Right ventricle myocardium superior (tissue), 1 donor: ENCODE data around the gene QRFP. TPM values are rescaled to one million over a fixed set of nuclear protein-coding genes. Genes with fewer than 3 reads are reported as not detected.

Experiments used
- ATAC-seq: fragments of 200-7000 bp; cut with Tn5 transposase; one replicate; pipeline ENCODE4 v1.9.1; 2020; ENCODE audit warnings: mild to moderate bottlenecking; ENCODE audit not compliant: poor library complexity
- DNase-seq: peaks from one replicate; pipeline ENCODE4 v3.0.0-alpha.2; 2020
- intact Hi-C: fragments of 100-400 bp; cut with DNase I; formaldehyde crosslinking; loops from one replicate; pipeline ENCODE4 v1.11.2; 2022
- long read RNA-seq: library from polyadenylated mRNA; unstranded; transcript quantifications from one replicate; pipeline ENCODE4 v2.0.0, GENCODE V29; 2021
- total RNA-seq: library from RNA; stranded (reverse); fragmentation: NEBNext Ultra II Directional; extraction: Animal tissue kit (Norgen Biotek cat#: 25700); gene quantifications from one replicate; pipeline ENCODE4 v1.2.1, GENCODE V29; 2021
- donor health status: DM: no; HTN: yes; CAD: no; lungs with severe emphysema.

The QRFP gene, protein sequence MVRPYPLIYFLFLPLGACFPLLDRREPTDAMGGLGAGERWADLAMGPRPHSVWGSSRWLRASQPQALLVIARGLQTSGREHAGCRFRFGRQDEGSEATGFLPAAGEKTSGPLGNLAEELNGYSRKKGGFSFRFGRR
- not detected for total RNA-seq
- long read RNA-seq: 0 reads

DNA sequence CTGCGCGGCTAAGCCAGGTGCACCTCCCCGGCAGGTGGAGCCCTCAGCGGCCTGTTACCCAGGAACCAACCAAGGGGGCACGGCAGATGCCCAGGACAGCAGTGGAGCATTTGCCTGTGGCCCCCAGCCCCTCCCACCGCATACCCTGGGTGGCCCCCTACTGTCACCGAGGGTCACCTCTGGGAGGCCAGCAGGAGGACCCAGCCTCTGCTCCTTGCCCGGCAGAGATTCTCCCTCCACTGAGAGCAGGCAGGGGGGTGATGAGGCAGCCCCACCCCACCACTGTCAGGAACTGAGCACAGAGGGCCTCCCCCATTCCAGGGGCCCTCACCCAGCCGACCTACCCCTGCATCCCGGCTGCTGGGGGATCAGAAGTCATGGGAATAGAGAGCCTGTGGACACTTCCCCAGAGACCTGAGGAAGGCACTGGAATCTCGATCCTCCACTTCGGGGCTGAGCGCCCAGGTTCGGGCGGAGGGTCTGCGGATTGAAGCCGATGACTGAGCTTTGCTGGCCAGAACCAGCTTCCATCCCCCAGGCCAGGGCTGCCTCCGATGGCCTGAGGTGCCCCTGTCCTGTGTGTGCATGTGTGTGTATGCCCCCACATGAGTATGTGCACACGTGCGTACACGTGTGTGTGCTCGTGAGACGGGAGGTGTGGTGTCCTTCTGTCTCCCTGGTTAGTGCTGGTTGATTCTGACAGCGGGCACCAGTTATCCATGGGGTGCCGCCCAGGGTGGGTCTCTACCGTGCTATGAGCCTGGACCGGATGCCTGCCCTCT is at the start of gene QRFP:
QRFP (minus strand) TSS at position 580 of the 782 bp plus-strand sequence. CDS start 2,974 bp downstream, outside the sequence.
- ATAC-seq: no peak
- intact Hi-C loops: no loop called here
- no peak for DNase-seq

DNA sequence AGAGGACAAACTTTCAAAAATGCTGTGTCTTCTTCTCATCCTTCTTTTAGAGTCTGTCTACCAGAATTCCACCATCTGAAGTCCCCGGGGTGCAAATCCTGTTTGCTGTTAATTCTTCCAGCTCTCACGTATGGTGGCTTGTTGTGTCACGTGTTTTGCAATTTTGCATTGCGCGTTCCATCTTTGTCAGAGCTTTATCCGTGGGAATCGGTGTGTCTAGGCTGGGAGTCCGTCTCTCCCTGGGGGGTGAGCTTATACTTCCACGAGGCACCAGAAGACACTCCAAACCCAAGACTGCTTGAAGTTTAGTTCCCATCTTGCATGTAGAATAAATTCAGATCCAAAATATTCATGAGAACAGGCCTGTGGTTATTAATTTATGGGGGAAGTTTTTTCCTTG is 48.6 kb upstream of the QRFP start:
- intact Hi-C loops: loop anchor here (10.0 kb wide), 1 partner anchor 100 kb away; no protein-coding TSS in a partner anchor
- no peak for DNase-seq
- ATAC-seq: no peak

DNA sequence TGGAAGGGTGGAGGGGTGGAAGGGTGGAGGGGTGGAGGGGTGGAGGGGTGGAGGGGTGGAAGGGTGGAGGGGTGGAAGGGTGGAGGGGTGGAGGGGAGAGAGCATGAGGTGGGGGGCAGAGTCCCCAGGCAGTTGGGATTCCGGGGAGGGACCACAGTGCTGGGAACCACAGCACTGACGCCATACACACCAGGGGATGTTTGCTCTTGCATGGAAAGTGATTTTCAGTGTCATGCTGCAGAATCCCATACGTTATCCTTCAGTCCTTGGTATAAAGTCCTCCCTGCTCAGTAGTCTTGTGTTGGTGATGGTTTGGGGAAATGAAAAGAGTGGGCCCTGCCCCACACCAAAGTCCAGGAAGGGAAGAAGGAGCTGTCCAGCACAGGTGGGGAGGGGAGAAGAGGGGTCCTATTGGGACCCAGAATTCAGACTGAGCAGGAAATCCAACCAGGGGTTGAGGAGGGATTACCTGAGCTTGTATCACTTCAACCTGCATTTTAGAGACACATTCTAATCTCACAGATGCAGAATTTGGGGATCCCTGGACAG is 48.0 kb upstream of the QRFP start:
- intact Hi-C loops: loop anchor here (5.0 to 10.0 kb wide), 2 partner anchors 100 to 237 kb away; no protein-coding TSS in a partner anchor

DNA sequence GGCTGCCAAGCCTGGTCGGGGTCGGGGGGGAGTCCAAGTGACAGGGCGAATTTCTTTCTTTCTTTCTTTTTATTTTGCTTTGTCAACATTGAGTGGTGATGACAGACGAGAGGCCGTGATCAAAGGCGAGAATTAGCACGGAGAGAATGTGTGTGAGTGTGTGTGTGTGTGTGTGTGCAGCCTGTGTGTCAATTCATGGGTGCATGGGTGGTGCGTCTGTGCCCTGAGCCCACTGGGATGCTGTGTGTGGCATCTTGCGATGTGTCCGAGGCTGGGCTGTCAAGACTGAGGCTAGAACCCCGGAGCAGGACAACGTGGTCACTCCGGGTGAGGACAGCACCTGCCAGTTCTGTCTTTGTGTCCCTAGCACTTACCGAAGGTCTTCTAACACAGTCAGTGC is 47.2 kb upstream of the QRFP start:
- peak; percentile 4 for DNase-seq
- intact Hi-C loops: loop anchor here (5.0 to 10.0 kb wide), 2 partner anchors 101 to 236 kb away; no protein-coding TSS in a partner anchor
- ATAC-seq: no peak

More for the DNA sequence above, 48.0 kb upstream of the QRFP start:
- ATAC-seq (no peak), DNase-seq (no peak)

DNA sequence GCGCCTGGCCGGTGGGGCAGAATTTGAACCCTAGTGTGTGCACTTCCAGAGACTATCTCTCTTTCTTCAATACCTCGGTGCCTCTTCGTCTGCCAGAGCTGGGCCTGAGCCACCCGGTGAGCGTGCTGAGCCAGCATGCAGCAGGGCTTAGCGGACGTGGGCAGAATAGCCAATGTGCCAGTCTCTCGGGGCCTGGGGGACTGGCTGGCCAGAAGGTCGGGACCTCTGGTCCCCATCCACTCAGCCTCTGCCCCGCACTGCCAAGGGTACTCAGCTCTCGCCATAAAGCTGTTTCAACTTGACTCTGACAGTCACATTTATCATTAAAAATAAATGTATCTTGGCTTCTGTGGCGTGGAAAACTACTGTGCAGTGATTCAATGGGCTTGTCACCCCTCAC is 46.6 kb upstream of the QRFP start:
- no peak for ATAC-seq
- intact Hi-C loops: loop anchor here (5.0 to 10.0 kb wide), 2 partner anchors 102 to 236 kb away; no protein-coding TSS in a partner anchor
- DNase-seq: peak; percentile 19

DNA sequence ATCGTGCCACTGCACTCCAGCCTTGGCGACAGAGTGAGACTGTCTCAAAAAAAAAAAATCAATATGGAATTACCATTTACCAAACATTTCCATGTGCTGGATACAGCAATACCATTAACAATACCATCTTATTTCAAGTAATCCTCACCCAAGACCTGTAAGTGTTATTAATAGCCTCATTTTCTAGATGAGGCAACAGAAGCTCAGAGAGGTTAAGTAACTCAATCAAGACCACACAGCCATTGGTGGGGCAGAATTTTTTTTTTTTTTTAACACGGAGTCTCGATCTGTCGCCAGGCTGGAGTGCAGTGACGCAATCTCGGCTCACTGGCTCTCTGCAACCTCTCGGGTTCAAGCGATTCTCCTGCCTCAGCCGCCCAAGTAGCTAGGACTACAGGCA is 46.1 kb upstream of the QRFP start:
- ATAC-seq (no peak), DNase-seq (peak; percentile 26)
- intact Hi-C loops: loop anchor here (5.0 to 10.0 kb wide), 2 partner anchors 102 to 235 kb away; no protein-coding TSS in a partner anchor

DNA sequence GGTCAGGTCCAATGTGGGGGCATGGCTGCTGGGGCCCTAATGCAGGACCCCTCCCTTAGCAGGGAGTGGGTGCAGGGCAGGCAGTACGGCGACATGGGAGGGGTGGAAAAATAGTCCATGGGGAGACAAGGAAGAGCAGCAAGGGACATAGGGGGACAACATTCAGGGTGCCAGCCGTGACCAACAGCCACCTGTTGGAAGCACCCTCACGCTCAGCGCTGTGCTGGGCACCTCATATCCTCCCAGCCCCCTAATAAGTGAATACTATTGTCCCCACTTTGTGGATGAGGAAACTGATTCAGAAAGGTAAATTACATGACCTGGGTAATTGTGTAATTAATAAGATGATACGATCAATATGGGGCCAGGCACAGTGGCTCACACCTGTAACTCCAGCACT is 45.5 kb upstream of the QRFP start:
- no peak for DNase-seq
- ATAC-seq: no peak
- intact Hi-C loops: loop anchor here (5.0 to 10.0 kb wide), 2 partner anchors 103 to 235 kb away; no protein-coding TSS in a partner anchor

DNA sequence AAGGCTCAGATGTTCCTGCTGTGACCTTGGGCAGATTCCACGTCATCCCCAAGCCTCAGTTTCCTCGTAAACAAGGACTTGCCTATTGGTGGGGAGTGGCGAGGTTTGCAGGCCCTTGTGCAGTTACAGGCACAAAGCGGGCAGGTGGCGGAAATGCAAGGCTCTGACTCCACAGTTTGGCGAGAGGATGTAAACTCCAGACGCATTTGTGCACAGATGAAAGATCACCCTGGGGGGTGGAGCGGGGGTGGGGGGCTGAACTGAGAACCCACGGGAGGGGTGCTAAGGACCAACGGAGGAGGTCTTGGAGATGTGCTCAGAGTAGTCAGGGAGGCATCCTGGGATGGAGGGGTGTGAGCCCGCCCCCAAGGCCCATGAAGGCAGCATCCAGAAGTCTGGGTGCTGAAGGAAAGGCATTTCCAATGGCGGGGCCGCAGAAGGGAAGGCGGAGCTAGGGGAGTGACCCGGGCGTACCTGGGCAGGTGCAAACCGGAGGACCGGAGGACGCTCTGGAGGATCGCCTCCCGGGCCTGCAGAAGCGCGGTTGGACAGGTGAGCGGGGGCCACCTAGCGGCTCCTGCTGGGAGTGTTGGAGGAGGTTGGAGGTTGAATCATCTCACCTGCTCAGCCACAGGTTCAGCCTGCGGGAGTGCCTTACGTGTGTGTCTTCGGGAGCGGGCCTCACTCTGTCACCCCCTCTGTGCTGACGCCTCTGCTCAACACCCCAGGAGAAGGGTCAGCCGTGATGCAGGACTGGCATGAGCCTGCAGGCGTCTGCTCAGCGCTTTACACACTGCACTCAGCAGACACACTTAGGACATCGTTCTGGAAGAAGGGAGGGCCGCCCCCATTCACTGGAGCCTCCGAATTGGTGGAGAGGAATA is 44.3 kb upstream of the QRFP start:
- ATAC-seq: peak; percentile 84
- DNase-seq: peak; percentile 76
- intact Hi-C loops: loop anchor here (5.0 to 10.0 kb wide), 2 partner anchors 104 to 234 kb away; no protein-coding TSS in a partner anchor

DNA sequence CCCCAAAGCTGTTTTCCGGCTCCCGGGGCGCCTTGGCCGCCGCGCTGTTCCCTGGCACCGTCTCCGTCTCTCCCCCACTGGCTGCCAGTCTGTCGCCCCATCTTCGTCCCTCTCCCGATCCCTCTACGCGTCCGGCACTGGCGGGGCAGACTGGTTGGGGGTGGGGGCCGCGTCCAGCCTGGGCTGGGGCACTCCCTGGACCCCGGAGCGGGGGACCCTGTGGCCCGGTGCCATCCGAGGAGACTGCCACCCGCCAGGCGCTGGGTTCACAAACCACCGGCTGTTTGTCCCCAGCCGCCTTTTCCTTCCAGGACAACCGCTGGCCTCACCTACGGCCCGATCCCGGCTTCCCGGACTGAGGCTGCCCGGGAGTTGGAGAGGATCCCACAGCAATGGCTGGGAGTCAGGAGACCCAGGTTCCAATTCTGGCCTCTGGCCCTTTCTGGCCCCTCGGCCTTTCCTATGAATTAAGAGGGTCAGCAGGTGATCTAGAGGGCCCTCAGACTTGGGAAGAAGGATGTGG is 43.5 kb upstream of the QRFP start:
- intact Hi-C loops: loop anchor here (5.0 to 10.0 kb wide), 2 partner anchors 105 to 233 kb away; no protein-coding TSS in a partner anchor
- DNase-seq: no peak
- ATAC-seq: no peak

DNA sequence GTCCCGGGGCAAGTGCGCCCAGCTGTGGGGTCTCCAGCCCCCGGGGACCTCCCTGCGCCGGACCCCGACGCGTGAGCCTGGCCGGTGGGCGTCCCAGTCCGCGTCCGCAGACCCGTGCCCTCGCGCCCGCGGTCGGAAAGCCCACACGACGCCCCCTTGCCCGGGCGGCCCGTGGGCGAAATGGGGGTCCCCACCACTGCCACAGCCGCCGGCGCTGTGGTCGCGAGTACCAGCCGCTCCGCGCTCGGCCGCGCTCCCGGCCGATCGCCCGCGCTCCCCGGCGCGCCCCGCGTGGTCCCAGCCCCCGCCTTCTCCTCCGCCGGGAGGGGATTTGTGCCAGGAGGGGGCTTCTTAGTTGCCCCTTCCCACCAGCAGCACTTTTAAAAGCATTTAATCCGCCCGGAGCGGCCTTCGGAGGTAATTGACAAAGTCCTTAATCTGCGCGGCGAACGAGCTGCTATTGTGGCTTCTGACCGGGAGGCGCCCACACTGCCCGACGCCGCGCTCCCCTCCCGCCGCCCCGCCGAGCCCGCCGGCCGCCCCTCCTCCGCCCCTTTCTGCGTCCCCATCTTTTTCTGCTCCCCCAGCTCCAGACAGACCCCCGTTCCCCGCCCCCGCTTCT is 42.9 kb upstream of the QRFP start:
- DNase-seq (no peak), ATAC-seq (no peak)
- intact Hi-C loops: loop anchor here (5.0 to 10.0 kb wide), 2 partner anchors 105 to 232 kb away; no protein-coding TSS in a partner anchor

DNA sequence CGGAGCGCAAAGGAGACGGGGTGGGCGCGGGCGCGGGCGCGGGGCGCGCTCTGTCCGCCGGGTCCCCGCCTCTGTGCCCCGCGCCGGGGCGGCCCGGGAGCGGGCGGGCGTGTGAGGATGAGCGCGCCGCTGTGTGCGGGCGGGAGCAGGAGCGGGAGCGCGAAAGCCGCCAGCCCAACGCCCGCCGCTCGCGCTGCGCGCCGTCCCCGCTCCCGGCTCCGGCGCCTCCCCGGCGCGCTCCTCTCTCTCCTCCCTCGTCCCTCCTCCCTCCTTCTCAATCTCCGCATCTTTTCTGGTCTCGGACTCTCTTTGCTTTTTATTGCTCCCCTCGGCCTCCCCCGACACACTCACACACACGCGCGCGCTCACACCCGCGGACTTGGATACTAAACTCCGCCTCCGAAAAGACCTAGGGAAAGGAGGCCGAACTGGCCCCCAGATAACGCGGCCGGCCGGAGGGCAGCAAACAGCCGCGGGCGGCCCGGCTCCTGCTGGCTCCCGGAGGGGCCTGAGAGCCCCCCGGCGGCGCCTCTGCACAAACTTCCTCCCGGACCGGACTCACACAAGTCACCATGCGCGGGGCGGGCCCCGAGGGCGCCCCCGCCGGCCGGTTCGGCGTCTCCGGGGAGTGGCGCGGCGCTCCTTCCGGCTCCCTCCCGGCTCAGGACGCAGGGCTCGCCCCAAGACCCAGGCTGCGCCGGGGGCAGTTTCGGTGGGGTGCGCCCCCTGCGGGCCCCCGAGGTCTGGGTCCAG is 42.2 kb upstream of the QRFP start, which contains the start of gene FIBCD1:
FIBCD1 (minus strand) TSS at position 596 of the 753 bp plus-strand sequence. CDS start 640 bp downstream, outside the sequence.
- DNase-seq (no peak), ATAC-seq (no peak)
- intact Hi-C loops: no loop called here

DNA sequence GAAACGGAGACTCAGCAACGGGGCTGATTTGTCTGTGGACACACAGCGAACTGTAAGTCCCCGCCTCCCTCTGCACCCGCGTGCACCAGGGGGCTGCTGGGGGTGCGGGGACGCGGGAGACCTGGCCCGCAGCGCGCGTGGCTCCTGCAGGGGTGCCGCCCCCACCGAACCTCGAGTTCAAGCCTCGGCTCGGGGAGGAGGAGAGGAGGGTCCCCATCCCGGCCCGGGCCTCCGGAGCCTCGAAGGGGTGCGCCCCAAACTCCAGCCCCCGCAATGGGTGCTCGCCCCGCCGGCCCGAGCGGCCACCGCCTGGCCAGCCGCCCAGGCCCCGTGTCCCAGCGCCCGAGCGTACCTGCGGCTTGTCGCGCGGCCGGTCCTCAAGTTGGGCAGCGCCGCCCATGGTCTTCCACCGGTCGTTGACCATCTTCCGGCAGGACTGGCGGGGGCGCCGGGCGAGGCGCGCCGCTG is 41.6 kb upstream of the QRFP start:
- intact Hi-C loops: no loop called here
- no peak for DNase-seq
- no peak for ATAC-seq

DNA sequence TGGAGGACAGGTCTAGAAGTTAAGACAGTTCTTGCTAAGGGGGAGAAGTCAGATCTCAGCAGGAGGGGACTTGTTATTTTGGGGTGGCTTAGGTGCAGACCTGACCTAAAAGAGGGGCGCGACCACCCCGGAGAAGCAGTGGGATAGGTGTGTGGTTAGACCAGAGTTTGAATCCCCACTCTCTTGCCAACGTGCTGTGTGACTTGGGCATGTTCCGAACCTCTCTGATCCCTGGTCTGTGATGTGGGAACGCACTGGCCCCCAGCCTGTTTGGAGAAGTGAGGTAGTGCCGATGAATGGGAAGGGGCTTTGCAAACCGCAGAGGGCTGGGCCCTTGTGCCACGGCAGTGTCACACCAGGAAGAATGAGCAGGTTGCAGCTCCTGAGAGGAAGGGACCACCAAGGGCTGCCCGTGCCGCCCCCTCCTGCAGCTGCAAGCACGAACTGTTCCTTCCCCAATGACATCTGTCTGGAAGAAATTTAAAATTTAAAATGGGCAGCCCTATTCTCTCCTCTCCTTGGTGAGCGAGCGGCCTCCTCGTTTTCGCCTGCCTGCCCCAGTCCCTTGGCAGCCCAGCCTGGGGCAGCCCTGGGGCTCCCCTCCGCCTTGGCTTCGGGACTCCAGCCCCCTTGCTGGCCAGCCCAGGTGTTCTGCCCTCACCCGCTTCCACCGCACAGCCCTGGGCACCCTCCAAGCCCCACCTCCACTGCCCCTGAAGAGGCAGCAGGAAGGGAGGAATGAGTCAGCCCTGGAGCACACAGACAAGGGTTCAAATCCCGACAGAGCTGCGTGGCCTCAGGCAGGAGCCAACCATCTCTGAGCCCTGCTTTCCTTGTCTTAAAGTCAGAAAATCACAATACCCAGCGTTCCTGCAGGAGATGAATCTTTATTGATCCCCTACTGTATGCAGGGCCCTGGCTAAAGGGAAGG is 40.8 kb upstream of the QRFP start:
- DNase-seq (no peak), ATAC-seq (no peak)
- intact Hi-C loops: no loop called here

DNA sequence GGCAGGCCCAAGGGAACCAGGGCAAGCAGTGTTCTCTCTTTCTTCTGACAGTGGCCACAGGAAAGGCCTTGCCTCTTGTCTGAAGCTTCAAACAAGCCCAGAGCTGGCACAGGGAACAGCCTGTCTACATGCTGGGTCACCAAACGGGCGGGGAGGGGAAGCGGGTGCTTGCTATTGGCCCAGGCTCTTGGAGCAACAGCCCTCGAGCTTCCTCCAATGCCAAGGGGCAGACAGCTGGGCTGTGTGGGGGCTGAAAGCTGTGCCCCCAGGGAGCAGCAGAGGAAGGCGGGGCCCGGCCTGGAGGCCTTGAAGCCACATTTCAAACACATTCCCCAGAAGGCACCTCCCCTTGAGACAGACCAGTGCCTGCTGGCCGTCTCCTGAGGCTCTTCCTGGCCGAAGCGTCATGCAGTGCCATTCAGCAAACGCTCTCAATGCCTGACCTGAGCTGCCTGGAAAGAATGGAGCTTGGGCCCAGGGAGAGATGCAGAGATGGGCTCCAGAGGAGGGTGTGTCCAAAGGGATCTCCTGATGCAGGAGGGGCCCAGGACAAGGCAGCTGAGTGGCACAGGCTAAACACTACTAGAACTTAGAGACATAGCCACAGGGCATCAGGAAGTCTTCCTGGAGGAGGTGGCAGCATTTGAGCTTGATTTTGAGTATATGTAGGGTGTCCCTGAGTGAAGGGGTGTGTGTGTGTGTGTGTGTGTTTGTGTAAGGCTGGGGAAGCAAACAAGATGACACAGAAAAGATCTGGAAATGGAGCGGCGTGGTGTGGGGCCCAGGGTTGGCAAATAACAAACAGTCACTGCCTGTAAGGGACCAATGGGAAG is 39.9 kb upstream of the QRFP start:
- intact Hi-C loops: no loop called here
- no peak for DNase-seq
- no peak for ATAC-seq

DNA sequence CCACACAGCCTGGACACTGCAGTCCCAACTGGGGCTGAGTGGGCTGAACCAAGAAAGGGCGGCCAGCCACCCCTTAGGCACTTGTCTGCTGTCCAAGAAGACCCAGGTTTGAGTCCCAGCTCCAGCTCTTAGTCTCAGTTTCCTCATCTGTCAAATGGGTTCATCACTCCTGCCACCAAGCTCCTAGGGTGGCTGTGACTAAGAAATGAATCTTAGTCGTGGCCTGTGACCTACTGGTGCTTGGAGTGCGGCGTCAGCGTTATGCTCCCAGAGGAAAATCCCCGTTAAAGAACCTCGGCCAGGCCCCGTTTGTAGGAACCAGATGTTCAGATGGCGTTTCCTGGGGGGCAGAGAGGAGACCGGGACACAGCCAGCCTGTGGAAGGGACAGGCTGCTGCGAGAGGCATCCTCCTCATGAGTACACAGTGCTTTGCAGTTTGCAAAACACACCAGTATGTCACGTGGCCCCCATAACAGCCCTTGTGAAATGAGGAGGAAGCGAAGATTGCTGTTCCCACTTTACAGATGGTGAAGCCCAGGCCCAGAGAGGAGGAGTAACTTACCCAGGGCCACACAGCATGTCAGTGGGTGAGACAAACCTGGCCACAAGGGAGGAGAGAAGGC is 39.1 kb upstream of the QRFP start:
- no peak for DNase-seq
- no peak for ATAC-seq
- intact Hi-C loops: no loop called here
